Activated CD8-positive, alpha-beta memory T cell treated with anti-CD3 and anti-CD28 coated beads for 4 hours (primary cell): Measurements from ENCODE around the gene MICAL2.

Experiments used
- DNase-seq, 2 donors: peaks; one replicate each; pipeline ENCODE4 v3.0.0-alpha.2; 2020; ENCODE audit warnings: low read depth in 2 of 2

MICAL2 gene

DNA sequence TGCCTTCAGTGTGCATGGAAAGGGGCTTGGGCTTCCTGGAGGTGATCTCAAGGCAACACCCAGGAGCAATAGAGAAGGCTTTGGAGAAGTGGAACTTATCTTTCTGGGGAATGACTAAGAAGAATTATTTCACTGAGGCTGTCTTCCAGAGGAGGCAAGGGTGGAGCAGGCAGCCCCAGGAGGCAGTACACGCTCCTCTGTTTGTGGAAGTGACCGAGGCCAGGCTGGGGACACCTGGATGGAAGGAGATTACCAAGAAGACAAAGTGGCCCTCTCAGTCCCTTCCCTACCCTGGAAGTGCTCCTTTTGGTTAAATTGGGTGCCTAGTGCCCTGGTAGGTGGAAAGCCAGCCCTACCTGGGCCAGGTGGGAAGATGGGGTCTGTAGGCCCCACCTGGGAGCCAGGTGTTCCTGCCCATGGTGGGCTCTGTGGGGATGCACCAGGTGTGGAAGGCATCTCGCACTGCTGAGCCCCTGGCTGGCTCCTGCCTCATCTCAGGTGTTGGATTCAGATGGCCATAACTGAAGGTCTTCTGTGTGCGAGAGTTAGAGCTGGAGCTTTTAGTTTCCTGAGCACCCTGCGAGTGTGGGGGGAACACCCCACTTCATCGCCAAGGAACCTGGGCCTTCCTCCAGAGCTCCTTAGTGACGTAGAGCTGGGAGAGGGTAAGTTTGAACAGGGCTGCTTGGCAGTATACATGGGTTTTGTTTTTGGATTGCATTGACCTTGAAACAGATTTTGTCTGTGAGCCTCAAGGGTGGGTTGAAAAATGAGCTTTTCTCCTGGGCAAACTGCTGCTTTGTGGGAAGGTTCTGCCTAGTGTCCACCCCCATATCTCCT lies 46.1 kb downstream of the MICAL2 start:
- DNase-seq: no peak

DNA sequence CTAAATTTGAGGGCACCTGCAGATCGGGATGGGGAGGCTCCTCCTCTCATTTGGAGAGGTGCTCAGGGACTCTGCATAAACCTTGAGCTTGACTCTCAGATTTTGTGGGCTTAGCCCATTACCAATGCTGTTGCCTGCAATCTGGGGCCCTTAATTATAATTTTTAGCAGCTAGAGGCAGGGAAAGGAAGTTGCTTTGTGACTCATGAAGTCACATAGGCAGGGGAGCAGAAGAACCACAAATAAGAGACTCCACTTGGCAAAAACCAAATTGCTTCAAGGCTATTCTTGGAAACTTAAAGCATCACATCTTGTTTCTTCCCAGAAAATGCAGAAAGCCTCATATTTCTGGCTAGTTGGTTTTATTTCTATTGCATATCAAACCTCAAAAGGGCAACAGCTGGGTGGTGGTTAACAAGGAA lies 46.9 kb downstream of the MICAL2 start:
- DNase-seq: no peak

DNA sequence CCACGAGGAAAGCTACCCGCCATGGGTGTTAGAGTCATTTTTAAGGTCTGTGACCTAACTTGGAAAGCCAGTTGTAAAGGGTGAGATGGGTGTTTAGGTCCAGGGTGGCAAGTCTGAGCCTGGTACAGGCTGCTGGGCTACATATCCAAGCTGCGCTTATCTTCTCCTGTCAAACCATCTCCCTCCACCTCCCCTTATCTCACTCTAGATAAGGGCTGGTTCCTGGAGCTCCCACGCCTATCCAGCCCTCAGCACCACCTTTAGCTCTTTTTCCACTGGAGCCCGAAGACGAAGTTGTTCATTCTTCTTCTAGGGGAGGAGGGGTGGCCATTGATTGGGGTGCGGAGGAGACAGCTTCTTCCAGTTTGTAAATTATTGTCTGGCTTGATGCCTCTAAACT lies 48.5 kb downstream of the MICAL2 start:
- DNase-seq: no peak

DNA sequence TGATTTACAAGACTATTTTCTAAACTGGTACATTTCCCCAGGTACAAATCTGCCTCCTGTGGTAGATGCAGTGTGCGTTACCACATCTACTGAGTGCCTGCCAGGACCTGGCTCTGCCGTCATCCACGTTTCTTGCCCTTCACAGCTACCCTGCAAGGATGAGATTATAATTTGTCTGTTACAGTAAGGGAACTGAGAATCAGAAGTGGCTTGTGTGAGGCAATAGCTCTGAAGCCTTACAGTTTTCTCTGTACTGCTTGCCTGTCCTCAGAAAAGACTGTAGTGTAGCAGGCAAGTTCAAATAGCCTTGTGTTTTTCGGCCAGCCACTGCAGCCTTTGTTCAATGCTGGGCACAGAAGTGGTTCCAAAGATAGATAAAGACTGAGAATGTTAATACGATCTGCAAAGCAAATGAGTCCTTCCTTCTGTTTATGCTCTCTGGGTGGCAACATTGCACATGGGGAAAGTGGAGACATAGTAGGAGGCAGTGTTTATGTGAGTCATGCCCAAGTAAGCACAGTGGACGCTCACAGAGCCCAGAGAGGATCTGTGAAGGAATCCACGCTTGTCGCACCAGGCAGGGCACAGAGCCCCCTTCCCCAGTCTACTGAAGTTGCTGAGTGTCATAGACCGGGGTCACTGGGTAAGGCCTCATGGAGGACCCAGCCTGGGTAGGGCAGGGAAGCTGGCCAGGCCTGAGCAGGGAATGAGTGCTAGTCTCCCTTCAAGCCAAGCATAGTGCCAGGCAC lies 49.1 kb downstream of the MICAL2 start:
- no peak for DNase-seq

DNA sequence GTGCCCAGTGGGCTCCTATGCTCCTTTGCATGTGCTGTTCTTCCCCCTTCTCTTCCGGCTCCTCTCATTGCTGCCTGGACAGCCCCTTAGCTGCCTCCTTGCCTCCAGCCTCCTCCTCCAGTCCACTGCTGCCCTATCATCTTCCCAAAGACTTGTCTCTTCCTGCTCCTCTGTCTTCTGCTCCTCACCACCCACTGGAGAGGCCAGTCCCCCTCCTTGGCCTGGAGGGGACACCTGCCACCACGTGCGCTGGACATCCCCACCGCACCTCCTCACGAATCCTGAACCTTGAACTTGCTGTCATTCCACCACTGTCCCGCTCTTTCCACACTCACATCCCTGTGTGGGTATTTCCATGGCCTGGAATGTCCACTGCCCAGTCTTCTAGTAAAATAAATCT lies 49.8 kb downstream of the MICAL2 start:
- DNase-seq: no peak

DNA sequence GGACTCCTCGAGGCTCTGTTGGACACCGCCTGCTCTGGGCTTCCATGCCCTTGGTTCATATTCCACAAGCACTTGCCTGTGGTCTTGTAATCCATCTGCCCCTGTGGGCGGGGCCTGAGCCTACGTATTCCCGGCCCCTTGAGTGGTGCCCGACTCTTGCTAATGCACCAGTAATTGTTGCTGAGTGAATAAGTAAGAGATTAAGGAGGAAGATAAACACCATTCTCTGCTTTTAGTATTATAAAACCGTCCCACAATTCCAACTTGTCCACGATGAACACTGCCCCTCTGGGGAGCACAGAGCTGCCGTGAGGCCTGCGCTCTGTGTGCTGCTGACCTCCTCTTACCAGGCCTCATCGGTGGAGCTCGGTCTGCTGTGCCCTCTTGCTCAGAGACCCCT lies 50.3 kb downstream of the MICAL2 start:
- no peak for DNase-seq

DNA sequence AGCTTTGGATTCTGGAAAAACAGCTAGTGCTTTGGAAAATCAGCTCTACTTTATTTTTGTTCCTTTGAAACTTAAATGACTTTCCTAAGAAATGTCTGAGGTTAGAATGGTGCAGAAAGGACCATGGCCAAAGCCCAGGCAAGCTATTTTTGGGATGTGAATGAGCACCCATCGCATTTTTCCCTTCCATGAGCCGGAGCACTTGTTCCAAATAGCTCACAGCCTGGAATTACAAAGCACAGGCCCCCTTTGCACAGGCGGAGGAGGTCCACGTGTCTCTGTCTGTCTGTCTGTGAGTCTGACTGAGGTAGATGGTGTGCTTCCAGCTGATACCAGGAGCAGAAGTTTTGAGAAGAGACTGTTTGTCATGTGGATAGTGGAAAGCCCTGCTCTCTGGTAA lies 50.7 kb downstream of the MICAL2 start:
- no peak for DNase-seq

DNA sequence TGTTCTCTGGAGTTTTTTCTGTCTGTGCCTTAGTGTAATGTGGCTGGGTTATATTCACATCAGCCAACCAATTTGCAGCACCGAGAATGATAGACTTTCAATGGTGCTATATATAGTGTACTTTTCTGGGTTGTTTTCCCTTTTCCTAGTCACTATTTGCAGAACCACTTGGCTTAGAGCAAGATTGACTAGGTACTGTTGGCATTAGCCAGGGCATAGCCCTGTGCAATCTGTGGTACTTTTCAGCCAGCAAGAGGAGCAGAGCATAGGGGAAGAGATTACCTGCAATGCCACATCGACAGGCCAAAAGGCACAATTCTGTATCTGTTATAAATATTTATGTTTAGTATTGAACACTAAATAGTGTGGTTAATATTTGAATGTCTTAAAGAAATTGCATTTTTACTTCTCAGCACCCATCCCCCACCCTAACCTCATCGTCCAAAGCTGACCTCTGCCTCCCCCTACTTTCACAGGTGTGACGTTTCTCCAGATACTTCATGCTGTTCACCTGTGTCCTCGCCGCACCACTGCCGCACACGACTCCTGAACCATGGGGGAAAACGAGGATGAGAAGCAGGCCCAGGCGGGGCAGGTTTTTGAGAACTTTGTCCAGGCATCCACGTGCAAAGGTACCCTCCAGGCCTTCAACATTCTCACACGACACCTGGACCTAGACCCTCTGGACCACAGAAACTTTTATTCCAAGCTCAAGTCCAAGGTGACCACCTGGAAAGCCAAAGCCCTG lies 51.4 kb downstream of the MICAL2 start:
- DNase-seq: no peak

DNA sequence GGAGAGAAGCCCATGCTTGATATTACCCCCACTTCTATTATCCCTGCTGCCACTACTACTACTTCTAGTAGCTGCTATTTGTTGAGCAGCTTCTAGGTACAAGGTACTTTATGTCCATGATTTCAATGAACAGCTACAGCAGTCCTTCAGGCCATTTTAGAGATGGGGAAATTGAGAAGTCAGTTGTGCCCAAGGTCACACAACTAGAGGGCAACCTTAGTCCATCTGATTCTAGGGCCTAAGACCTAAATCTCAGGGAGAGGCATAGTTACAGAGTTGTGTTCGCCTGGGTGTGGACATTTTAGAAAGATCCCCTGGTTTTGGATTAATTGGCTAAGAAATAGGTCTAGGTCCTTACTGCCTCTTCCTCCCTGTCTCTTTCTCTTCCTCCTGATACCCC lies 52.3 kb downstream of the MICAL2 start:
- DNase-seq: no peak

DNA sequence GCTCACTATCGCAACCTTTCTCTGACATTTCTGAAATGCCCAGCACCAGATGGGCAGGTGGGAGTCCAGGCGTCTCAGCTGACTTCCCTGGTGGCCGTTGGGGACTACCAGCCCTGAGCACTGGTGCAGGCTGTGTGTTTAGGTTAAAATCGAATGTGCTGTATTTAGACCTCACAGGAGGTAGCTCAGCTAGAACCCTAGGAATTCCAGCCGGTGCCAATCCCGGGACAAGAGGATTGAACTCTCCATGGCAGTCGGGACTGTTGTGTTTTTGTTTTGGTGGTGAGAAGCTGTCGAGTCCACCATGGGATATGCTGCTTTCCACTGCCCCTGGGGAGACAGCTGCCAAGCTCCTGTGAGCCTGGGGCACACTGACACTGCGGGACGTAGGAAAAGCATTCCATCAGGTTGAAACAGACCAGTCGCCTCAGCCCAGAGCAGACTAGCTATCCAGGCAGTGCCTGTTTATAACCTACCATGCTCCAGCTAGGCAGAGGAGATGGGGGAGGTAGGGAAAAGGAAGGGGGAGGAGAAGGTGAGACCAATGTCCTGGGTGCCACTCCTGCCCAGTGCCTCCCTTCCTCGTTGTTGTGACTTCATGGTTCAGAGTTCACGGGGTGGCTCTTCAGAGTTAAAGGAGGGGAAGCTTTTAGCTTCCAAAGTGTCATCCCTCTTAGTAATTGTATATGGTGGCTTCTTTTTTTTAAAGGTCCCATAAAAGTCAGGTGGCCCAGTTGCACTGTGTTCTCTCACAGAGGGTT lies 53.0 kb downstream of the MICAL2 start:
- no peak for DNase-seq

DNA sequence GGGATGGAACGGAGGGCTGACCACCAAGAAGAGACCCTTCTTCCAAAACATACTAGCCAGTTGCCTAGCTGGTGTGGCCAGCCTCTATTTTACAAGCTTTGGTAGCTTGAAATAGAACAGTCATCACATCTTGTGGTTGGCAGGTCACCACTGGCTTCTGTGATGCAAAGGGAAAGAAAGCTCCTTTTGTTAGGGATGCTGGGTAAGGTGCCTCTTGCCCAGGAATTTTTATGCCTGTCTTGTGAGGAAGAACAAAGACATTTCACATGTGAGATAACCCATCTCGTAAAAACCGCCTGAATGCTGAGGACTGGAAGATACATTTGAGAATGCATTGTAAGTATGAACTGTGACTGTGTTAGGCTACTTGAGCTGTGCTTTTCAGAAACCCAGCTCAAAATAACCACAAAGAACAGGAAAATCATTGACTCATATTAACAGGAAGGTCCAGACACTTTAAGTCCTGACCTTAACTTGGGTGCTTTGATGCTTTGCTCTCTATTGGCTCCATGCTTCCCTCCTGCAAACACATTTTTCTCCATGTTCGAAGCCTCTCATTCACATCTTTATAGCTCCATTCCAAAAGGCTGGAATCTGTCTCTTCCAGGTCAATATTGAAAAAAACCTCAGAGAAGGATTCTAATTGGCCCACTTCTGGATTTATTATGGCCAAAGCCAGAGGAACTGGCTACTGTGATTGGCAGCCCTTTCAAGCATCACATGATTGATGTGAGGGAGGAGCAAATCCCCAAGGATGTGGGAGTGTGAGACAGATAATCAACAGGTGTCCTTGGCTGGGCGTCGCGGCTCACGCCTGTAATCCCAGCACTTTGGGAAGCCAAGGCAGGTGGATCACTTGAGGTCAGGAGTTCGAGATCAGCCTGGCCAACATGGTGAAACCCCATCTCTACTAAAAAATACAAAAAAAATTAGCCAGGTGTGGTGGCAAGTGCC lies 53.9 kb downstream of the MICAL2 start:
- no peak for DNase-seq

DNA sequence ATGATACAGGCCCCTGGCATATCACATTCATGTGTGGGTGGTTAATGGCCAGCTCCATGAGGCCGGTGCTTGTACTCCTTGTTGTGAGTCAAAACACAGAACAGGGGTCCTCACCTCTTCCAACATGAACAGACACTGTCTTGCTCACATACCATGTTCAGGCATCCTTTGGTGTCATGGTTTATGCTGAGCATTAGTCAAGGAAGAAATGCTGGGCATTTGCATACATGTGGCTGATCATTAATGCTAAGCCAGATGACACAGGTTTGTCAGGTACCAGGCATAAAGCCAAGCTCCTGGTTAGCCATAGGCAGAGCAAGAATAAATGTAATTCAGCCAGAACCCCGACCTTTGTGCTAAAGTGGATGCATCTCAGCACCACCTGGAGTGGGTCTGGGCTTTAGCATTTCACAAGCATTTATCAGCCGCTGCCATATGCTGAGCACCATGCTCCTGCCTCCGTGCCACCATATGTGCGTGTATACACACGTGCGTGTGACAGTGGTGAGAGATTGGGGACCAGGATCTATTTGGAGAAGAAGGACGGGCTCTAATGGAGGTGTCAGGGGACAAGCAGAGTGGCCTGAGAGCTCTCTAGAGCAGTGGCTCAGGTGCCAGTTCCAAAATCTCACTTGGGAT lies 55.0 kb downstream of the MICAL2 start:
- no peak for DNase-seq

DNA sequence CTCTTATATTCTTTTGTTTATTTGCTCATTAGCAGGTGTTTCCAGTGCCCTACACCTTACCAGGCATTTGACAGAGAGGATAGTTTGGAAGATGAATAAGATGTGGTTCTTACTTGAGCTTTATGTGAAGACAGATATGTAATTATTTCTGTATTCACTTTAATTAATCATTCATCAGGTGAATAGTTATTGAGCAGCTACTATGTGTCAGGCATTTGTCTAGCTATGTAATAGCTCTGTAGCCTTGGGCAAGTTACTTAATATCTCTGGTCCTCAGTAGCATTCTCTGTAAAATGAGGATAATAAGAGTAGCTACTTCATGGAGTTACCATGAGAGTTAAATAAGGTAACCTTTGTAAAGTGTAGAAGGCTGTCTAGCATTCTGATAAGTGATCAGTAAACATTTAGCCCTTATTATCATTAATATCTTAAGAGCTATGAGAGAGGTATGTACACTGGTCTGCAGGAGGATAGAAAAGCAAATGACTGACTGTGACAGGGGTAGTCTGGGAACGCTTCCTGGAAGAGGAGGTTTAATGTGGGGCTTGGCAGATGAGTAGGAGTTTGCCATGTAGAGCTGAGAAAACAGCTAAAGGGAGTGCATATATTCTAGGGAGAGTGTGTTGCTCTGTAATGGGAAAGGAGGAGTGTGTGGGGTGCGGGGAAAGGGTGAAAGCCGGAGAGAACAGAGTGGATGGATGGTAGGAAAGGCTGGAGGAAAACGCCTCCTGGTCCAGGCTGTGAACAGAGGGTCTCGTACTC lies 56.1 kb downstream of the MICAL2 start:
- no peak for DNase-seq

DNA sequence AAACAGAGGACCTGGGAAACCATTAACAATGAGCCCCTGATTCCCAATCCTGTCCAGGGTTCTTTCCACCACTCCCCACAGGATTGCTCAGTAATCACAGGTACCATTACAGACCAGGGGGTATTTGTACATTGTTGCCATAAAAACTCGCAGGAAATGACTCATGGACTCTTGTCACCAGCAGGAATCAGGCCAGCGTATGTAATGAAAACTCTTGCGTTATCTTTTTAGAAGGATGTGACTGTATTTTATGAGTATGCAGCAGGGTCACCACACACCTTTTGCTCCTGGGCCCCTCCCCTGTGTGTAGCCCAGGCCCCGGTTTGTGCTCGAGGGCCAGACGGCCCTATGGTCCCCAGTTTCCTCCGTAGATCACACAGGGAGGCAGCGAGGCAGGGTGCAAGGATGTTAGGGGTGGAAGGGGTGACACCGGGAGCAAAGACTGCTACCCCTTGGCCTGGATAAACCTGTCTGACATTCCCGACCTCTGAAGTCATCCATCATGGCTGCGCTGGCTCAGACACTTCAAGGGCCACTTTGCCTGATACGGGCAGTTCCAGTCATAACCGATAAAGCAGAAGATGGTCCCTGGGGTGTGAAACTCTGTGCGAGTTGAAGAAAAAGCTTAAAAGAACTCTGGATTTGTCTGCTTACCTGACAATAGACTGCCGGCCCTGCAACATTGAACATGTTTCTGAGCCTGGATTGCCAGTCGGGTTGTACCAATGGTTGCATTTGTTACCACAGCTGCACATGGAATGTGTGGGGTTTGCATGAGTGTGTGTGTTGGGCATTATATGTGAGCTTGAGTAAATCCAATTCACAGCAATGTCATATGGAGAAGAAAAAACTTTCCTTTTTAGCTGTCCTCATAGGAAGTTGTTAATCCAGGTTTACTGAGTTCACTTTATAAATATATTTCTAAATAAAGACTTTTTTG lies 56.9 kb downstream of the MICAL2 start:
- DNase-seq: no peak

DNA sequence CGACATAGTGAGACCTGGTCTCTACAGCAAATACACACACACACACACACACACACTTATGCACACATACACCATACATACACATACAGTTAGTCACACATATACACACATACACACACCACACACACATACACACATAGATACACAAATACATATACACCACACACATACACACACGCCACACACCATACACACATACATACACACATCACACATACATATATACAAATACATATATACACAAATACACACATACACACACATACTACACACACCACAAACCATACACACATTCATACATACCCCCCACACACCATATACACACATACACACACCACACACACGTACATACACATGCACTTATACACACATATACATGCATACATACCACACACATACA lies 57.7 kb downstream of the MICAL2 start:
- no peak for DNase-seq

DNA sequence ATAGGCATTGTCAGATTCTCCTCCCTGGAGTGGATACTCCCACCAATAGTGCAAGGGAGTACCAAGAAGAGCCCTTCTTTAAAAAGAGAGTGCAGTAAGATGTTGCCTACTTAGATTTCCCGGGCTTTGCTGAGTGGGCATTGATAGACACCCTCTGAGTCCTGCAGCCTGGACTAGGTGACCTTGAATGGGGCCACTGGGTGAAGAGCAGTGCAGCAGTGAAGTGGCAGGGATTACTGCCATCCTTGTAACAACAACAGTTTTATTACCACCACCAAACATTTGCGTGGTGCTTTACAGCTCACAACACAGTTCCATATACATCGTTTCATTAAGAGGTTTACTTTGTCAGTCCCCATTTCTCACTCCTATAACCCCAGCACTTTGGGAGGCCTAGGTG lies 59.4 kb downstream of the MICAL2 start:
- DNase-seq: no peak

DNA sequence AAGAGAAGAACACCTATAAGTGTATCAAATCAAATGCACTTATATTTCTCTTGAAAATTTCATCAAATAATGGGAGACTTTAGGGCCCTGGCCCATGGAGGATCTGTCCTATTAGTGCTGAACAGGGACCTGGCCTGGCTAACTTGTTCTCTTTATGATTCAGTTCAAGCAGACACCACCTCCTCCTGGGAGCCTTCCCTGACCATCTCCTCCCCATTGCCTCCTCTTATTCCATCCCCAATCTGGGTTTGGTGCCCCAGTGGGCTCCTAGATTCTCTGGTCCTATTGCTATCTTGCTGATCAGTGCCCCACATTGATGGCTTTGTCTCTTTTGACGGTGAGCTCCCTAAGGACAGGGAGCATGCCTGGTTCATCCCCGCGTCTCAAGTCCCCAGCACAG lies 60.1 kb downstream of the MICAL2 start:
- no peak for DNase-seq

DNA sequence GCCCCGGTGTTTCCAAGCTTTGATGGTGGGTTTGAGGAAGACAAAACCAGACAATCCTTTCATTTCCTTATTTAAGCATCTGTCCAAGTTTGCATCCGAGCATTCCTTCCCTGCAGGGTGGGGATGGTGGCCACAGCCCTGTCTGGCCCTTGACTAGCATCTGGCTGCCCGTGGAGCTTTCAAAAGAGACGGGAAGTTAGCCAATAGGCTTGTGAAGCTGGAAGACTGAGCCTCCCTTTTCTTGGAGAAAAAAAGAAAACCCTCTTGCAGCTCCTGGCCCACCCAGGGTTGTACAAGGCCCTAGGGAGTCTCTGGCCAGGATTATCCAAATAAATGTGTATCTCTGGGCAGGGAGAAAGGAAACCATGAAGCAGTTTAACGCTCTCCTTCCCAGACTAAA lies 60.6 kb downstream of the MICAL2 start:
- DNase-seq: no peak
